Ectodermal cell (in vitro differentiated cells): Measurements from ENCODE around the gene ENO1.
"Not testable (repeated sequence)": the region's sequence is repeated elsewhere in the genome, so short reads cannot be mapped to it uniquely, and the experiment has no call there.

Experiments used
- H3K27ac ChIP-seq: 2 replicates; pipeline ENCODE4 v1.7.0; 2013; ENCODE audit warnings: mild to moderate bottlenecking, low read depth, low read length; ENCODE audit not compliant: insufficient read depth, poor library complexity, severe bottlenecking
- H3K27me3 ChIP-seq: 2 replicates; pipeline ENCODE4 v1.7.0; 2013; ENCODE audit warnings: mild to moderate bottlenecking, low read length; ENCODE audit not compliant: insufficient read depth, control insufficient read depth, poor library complexity, severe bottlenecking
- H3K36me3 ChIP-seq: one replicate; pipeline ENCODE4 v1.7.0; 2013; ENCODE audit warnings: low read length; ENCODE audit not compliant: control insufficient read depth, insufficient read depth
- H3K4me1 ChIP-seq: one replicate; pipeline ENCODE4 v1.7.0; 2013; ENCODE audit warnings: low read length; ENCODE audit not compliant: control insufficient read depth, insufficient read depth
- H3K4me3 ChIP-seq: 2 replicates; pipeline ENCODE4 v1.7.0; 2013; ENCODE audit warnings: low read depth, low read length, control low read depth; ENCODE audit not compliant: insufficient read depth
- H3K9me3 ChIP-seq: 2 replicates; pipeline ENCODE4 v1.7.0; 2013; ENCODE audit warnings: mild to moderate bottlenecking, low read length, moderate library complexity; ENCODE audit not compliant: control insufficient read depth
- WGBS, 2 experiments: methylation state at CpG; one replicate each; pipeline ENCODE4 v1.1.7; 2013; ENCODE audit warnings: missing lambda C conversion rate in 2 of 2; 5-methylcytosine and 5-hydroxymethylcytosine counted together

Gene ENO1

DNA sequence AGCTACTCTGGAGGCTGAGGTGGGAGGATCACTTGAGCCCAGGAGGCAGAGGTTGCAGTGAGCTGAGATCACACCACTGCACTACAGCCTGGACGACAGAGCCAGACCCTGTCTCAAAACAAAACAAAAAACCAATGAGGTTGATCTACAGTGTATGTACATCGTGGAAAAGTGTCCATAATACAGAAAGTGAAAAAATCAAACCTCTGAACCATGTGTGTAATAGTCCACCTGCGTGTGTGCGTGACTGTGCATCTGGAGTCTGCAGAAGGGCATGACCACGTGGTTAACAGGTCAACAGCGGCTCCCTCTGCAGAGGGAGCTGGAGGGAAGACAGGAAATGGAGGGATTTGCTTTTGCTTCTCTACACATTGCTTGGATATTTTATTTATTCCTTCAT lies 32.4 kb upstream of the ENO1 start:
- Histone ChIP-seq H3K4me3 (no peak overlapping the region), H3K27me3 (no peaks in the 10 kb centered on the region), H3K9me3 (no peaks in the 10 kb centered on the region), H3K27ac (no peak overlapping the region), H3K36me3 (no peaks in the 10 kb centered on the region), H3K4me1 (peaks cover 31% of the 10 kb centered on the region)
- WGBS, 2 experiments = 79 to 80% methylated on average over 6 of the region's 6 CpGs

- no peaks in the 10 kb centered on the region for H3K36me3 ChIP-seq
- no peaks in the 10 kb centered on the region for H3K9me3 ChIP-seq
- H3K4me3 ChIP-seq = no peak overlapping the region
- peaks cover 25% of the 10 kb centered on the region for H3K4me1 ChIP-seq
- WGBS, 2 experiments = 98% methylated on average over 3 of the region's 3 CpGs; no CpG with 5 or more reads in 1 of the 2 experiments
- H3K27me3 ChIP-seq = no peaks in the 10 kb centered on the region
- no peak overlapping the region for H3K27ac ChIP-seq
Measured at GRCh38 chr1:8910331-8910730, 31.8 kb upstream of the ENO1 start.

GRCh38 chr1:8908388-8909151 lies 30.1 kb upstream of the ENO1 start:
- Histone ChIP-seq H3K4me1 (peaks cover 17% of the 10 kb centered on the region), H3K4me3 (no peak overlapping the region), H3K9me3 (no peaks in the 10 kb centered on the region), H3K36me3 (no peaks in the 10 kb centered on the region), H3K27ac (peak overlapping the region; percentile 44), H3K27me3 (no peaks in the 10 kb centered on the region)
- 50 to 52% methylated on average over 18 of the region's 18 CpGs for WGBS, 2 experiments

GRCh38 chr1:8905582-8906191 lies 27.2 kb upstream of the ENO1 start:
- H3K9me3 ChIP-seq = no peaks in the 10 kb centered on the region
- H3K4me3 ChIP-seq = no peak overlapping the region
- no peak overlapping the region for H3K27ac ChIP-seq
- no peaks in the 10 kb centered on the region for H3K27me3 ChIP-seq
- H3K36me3 ChIP-seq = no peaks in the 10 kb centered on the region
- WGBS, 2 experiments = 93 to 96% methylated on average over 9 of the region's 9 CpGs
- peaks cover 17% of the 10 kb centered on the region for H3K4me1 ChIP-seq

DNA sequence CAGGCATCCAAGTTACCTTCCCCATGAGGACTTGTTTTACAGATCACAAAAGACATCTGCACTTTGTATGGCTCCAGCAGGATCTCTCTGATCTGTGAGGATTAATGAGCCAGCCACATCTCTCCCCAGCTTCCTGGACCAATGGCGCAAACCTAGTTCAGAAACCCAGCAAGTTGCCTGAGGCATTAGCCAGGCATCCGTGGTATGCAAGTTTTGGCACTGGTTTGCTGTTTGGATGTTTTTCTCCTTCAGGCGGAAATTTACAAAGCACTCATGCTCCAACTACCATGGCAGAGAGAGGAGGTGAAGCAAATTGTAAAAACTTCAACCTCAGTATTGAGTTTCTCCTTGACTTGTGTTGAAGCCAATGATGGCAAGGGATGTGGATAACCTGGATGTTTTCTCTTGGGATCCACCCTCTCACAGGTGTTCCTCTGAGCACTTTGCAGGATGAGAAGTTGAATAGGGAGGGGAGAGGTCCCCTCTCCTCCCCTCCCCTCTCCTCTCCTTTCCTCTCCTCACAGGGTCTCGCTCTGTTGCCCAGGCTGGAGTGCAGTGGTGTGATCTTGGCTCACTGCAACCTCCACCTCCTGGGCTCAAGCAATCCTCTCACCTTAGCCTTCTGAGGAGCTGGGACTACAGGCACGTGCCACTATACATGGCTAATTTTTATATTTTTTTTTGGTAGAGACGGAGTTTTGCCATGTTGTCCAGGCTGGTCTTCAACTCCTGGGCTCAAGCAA lies 25.6 kb upstream of the ENO1 start:
- no peaks in the 10 kb centered on the region for H3K9me3 ChIP-seq
- peaks cover 15% of the 10 kb centered on the region for H3K4me1 ChIP-seq
- no peak overlapping the region for H3K4me3 ChIP-seq
- H3K27ac ChIP-seq = no peak overlapping the region
- no peaks in the 10 kb centered on the region for H3K36me3 ChIP-seq
- 90% methylated on average over 6 of the region's 6 CpGs for WGBS, 2 experiments
- no peaks in the 10 kb centered on the region for H3K27me3 ChIP-seq

GRCh38 chr1:8903410-8903809 lies 24.9 kb upstream of the ENO1 start:
- H3K4me3 ChIP-seq = no peak overlapping the region
- no peaks in the 10 kb centered on the region for H3K9me3 ChIP-seq
- no peaks in the 10 kb centered on the region for H3K27me3 ChIP-seq
- H3K36me3 ChIP-seq = no peaks in the 10 kb centered on the region
- H3K27ac ChIP-seq = no peak overlapping the region
- 91 to 93% methylated on average over 6 of the region's 6 CpGs for WGBS, 2 experiments
- H3K4me1 ChIP-seq = peaks cover 9% of the 10 kb centered on the region

DNA sequence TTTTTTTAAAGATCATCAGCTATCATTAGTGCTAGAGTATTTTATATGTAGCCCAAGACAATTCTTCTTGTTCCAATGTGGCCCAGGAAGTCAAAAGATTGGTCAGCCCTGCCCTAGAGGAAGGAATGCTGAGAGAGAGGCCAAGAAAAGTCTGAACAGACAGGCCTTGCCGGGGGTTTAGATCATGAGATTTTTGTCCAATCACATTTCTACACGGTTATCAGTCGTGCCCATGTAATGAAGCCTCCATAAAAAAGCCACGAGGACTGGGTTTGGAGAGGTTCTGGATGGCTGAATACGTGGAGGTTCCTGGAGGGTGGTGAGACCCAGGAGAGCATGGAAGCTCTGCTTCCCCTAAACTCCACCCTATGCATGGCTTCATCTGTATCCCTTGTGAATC lies 24.3 kb upstream of the ENO1 start:
- Histone ChIP-seq H3K4me1 (peaks cover 4% of the 10 kb centered on the region), H3K36me3 (no peaks in the 10 kb centered on the region), H3K27me3 (no peaks in the 10 kb centered on the region), H3K4me3 (no peak overlapping the region), H3K27ac (no peak overlapping the region), H3K9me3 (no peaks in the 10 kb centered on the region)
- WGBS, 2 experiments = 92 to 97% methylated on average over 5 of the region's 5 CpGs

GRCh38 chr1:8900684-8901083 lies 22.2 kb upstream of the ENO1 start:
- not testable (repeated sequence) for H3K4me3 ChIP-seq, H3K36me3 ChIP-seq, H3K27ac ChIP-seq, H3K4me1 ChIP-seq, H3K9me3 ChIP-seq, H3K27me3 ChIP-seq
- WGBS, 2 experiments = 96 to 98% methylated on average over 4 of the region's 4 CpGs

DNA sequence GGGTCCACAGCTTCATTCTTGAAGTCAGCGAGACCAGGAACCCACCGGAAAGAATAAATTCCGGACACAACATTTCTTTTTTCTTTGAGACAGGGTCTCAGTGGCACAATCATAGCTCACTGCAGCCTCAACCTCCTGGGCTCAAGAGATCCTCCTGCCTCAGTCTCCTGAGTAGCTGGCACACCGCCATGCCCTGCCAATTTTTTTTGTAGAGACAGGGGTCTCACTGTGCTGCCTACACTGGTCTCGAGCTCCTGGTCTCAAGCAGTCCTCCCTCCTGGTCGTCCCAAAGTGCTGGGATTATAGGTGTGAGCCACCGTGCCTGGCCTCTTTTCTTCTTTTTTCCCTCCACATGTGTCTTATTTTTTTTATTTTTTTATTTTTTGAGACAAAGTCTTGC lies 20.6 kb upstream of the ENO1 start:
- WGBS, 2 experiments = 93 to 96% methylated on average over 7 of the region's 7 CpGs
- H3K4me1 ChIP-seq = peaks cover 3% of the 10 kb centered on the region
- H3K9me3 ChIP-seq = no peaks in the 10 kb centered on the region
- no peaks in the 10 kb centered on the region for H3K27me3 ChIP-seq
- no peak overlapping the region for H3K4me3 ChIP-seq
- H3K36me3 ChIP-seq = no peaks in the 10 kb centered on the region
- no peak overlapping the region for H3K27ac ChIP-seq

DNA sequence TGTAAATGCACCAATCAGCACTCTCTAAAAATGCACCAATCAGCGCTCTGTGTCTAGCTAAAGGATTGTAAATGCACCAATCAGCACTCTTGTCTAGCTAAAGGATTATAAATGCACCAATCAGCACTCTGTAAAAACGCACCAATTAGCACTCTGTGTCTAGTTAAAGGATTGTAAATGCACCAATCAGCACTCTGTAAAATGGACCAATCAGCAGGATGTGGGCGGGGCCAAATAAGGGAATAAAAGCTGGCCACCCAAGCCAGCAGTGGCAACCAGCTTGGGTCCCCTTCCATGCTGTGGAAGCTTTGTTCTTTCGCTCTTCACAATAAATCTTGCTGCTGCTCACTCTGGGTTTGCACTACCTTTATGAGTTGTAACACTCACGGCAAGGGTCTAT lies 19.9 kb upstream of the ENO1 start:
- H3K9me3 ChIP-seq, H3K4me1 ChIP-seq, H3K36me3 ChIP-seq, H3K27me3 ChIP-seq, H3K27ac ChIP-seq, H3K4me3 ChIP-seq: not testable (repeated sequence)
- WGBS, 2 experiments = 94 to 95% methylated on average over 5 of the region's 5 CpGs
